Neural cell (in vitro differentiated cells): ENCODE results near the gene ZNF622. TPM values are rescaled to one million over a fixed set of nuclear protein-coding genes. Genes with fewer than 3 reads are reported as not detected.

Experiments used
- H2AFZ ChIP-seq: fragments of 200-600, 300-800 bp; sonication (generic), shearing (Covaris generic); 2 replicates; pipeline ENCODE4 v1.6.0; 2014; ENCODE audit warnings: low read depth, mild to moderate bottlenecking, antibody characterized with exemption, low read length, moderate library complexity
- H3F3A ChIP-seq: fragments of 200-600 bp; shearing (Covaris generic); 2 replicates; pipeline ENCODE4 v1.6.1; 2016; ENCODE audit warnings: mild to moderate bottlenecking, moderate library complexity, mixed read lengths, antibody characterized with exemption, low read length; ENCODE audit not compliant: insufficient read depth, poor library complexity, severe bottlenecking
- H3K27ac ChIP-seq: fragments of 200-600, 300-800 bp; sonication (generic), shearing (Covaris generic); 2 replicates; pipeline ENCODE4 v1.5.1; 2014; ENCODE audit warnings: mild to moderate bottlenecking, low read length, moderate library complexity
- H3K27me3 ChIP-seq: fragments of 300-800, 200-600 bp; sonication (generic), shearing (Covaris generic); 2 replicates; pipeline ENCODE4 v1.6.0; 2014; ENCODE audit warnings: mild to moderate bottlenecking, low read depth, low read length, moderate library complexity; ENCODE audit not compliant: insufficient read depth
- H3K36me3 ChIP-seq: fragments of 300-800, 200-600 bp; sonication (generic), shearing (Covaris generic); 2 replicates; pipeline ENCODE4 v1.5.1; 2014; ENCODE audit warnings: mild to moderate bottlenecking, antibody characterized with exemption, low read length, moderate library complexity; ENCODE audit not compliant: insufficient read depth
- H3K4me2 ChIP-seq: fragments of 300-800, 200-600 bp; sonication (generic), shearing (Covaris generic); 2 replicates; pipeline ENCODE4 v1.6.0; 2014; ENCODE audit warnings: mild to moderate bottlenecking, low read length
- H3K4me3 ChIP-seq: fragments of 300-800, 200-600 bp; sonication (generic), shearing (Covaris generic); 2 replicates; pipeline ENCODE4 v1.5.1; 2014; ENCODE audit warnings: mild to moderate bottlenecking, low read length, moderate library complexity
- H3K79me2 ChIP-seq: fragments of 200-600 bp; shearing (Covaris generic); replicated peaks from 2 replicates; pipeline ENCODE4 v1.6.0; 2014; ENCODE audit warnings: mild to moderate bottlenecking, low read length, moderate library complexity; ENCODE audit not compliant: insufficient read depth
- H3K9ac ChIP-seq: fragments of 300-800, 200-600 bp; sonication (generic), shearing (Covaris generic); 2 replicates; pipeline ENCODE4 v1.6.1; 2016; ENCODE audit warnings: mild to moderate bottlenecking, low read length, mixed read lengths
- H3K9me2 ChIP-seq: fragments of 200-600 bp; shearing (Covaris generic); 2 replicates; pipeline ENCODE4 v1.6.1; 2016; ENCODE audit warnings: mild to moderate bottlenecking, low read length, mixed read lengths; ENCODE audit not compliant: insufficient read depth
- H3K9me3 ChIP-seq: fragments of 200-600, 300-800 bp; sonication (generic), shearing (Covaris generic); 2 replicates; pipeline ENCODE4 v1.6.1; 2016; ENCODE audit warnings: mild to moderate bottlenecking, mixed run types, low read length, moderate library complexity, mixed read lengths
- H4K20me1 ChIP-seq: fragments of 200-600 bp; shearing (Covaris generic); 2 replicates; pipeline ENCODE4 v1.6.1; 2016; ENCODE audit warnings: mild to moderate bottlenecking, mixed run types; ENCODE audit not compliant: insufficient read depth
- EZH2 ChIP-seq: fragments of 200-600, 300-800 bp; shearing (Covaris generic), sonication (generic); IDR thresholded peaks from 2 replicates; pipeline ENCODE4 v1.6.1; 2014; ENCODE audit warnings: antibody characterized with exemption, low read length, borderline replicate concordance, mild to moderate bottlenecking; ENCODE audit not compliant: insufficient read depth, poor library complexity, severe bottlenecking
- MXI1 ChIP-seq: fragments of 450-650 bp; conservative IDR thresholded peaks from 2 replicates; pipeline ENCODE4 v1.6.1; 2014; ENCODE audit warnings: antibody characterized with exemption, mild to moderate bottlenecking; ENCODE audit not compliant: poor library complexity, severe bottlenecking
- POLR2AphosphoS5 ChIP-seq: IDR thresholded peaks from 2 replicates; pipeline ENCODE4 v1.6.1; 2012
- RAD21 ChIP-seq: fragments of 450-650 bp; conservative IDR thresholded peaks from 2 replicates; pipeline ENCODE4 v1.6.1; 2014; ENCODE audit warnings: antibody characterized with exemption, mild to moderate bottlenecking, moderate library complexity
- SMC3 ChIP-seq: fragments of 450-650 bp; conservative IDR thresholded peaks from 2 replicates; pipeline ENCODE4 v1.6.1; 2014; ENCODE audit warnings: antibody characterized with exemption, mild to moderate bottlenecking, moderate library complexity; ENCODE audit not compliant: poor library complexity
- TAF1 ChIP-seq: IDR thresholded peaks from 2 replicates; pipeline ENCODE4 v1.6.1; 2012; ENCODE audit warnings: low read depth
- polyA plus RNA-seq: library from polyadenylated mRNA; depleted of rRNA; stranded (reverse); fragments of >200 nt; gene quantifications from 2 replicates; pipeline ENCODE4 v1.2.3, GENCODE V29; 2014
- TF ChIP-seq, protein P1 (sequence below): IDR thresholded peaks from 2 replicates; pipeline ENCODE4 v1.6.1; 2012; ENCODE audit warnings: borderline replicate concordance
- TF ChIP-seq, protein P2 (sequence below): fragments of 450-650 bp; IDR thresholded peaks from 2 replicates; pipeline ENCODE4 v1.5.1; 2014; ENCODE audit warnings: antibody characterized with exemption, mild to moderate bottlenecking, moderate library complexity; ENCODE audit not compliant: poor library complexity, severe bottlenecking

Gene ZNF622
- polyA plus RNA-seq, 1 donor from 2014 or later: 45.9 TPM

DNA sequence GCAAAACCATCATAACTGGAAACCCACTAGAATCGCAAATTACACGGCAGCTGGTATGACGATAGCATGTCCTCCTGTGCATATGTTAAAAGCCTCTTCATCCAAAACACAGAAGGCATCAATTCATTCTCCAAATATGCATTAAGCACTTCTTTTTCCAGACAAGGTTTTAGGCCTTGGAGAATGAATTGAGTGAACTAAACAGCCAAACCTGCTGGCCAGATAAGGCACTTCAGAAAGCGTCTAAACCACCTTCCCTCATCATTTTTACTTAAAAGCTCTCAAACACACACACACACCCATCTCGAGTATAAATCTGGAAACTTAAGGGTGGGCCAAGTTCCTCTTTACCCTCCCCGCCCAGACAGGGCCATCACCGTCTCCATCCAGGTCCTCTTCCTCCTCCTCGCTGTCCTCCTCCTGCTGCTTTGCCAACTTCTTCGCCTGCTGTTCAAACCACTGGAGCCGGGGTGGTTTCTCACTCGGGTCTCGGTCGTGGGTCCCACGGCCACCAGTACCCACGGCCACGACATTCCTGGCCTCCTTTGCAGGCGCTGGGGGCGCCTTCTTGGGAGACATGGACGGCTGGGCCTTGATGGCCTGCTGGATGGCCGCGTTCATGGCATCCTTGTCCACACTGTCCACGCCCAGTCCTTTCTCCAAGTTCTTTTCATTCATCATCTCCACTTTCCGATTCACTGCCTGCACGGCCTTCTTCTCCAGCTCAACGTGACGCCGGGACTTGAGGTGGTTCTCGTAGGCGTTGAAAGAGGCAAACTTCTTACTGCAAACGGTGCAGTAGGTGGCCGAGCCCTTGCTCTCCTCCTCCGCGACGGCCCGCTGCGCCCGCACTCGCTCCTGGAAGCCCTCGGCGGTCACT, 696 bp downstream of the ZNF622 start:
- Histone ChIP-seq H3K27me3 (no peaks in the 10 kb centered on the region), H3K4me2 (peak overlapping the region; percentile 64), H3K36me3 (peaks cover 6% of the 10 kb centered on the region), H3F3A (no peaks in the 10 kb centered on the region), H3K9me3 (no peaks in the 10 kb centered on the region), H4K20me1 (no peaks in the 10 kb centered on the region), H3K4me3 (peak overlapping the region; percentile 85), H3K9me2 (no peaks in the 10 kb centered on the region), H3K79me2 (peaks cover 41% of the 10 kb centered on the region), H3K9ac (peak overlapping the region; percentile 95), H3K27ac (peak overlapping the region; percentile 93), H2AFZ (peak overlapping the region; percentile 84)
- TF ChIP-seq, protein P1, sequence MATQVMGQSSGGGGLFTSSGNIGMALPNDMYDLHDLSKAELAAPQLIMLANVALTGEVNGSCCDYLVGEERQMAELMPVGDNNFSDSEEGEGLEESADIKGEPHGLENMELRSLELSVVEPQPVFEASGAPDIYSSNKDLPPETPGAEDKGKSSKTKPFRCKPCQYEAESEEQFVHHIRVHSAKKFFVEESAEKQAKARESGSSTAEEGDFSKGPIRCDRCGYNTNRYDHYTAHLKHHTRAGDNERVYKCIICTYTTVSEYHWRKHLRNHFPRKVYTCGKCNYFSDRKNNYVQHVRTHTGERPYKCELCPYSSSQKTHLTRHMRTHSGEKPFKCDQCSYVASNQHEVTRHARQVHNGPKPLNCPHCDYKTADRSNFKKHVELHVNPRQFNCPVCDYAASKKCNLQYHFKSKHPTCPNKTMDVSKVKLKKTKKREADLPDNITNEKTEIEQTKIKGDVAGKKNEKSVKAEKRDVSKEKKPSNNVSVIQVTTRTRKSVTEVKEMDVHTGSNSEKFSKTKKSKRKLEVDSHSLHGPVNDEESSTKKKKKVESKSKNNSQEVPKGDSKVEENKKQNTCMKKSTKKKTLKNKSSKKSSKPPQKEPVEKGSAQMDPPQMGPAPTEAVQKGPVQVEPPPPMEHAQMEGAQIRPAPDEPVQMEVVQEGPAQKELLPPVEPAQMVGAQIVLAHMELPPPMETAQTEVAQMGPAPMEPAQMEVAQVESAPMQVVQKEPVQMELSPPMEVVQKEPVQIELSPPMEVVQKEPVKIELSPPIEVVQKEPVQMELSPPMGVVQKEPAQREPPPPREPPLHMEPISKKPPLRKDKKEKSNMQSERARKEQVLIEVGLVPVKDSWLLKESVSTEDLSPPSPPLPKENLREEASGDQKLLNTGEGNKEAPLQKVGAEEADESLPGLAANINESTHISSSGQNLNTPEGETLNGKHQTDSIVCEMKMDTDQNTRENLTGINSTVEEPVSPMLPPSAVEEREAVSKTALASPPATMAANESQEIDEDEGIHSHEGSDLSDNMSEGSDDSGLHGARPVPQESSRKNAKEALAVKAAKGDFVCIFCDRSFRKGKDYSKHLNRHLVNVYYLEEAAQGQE: no peak
- no peak for TF ChIP-seq RAD21
- no peak for TF ChIP-seq MXI1
- TF ChIP-seq SMC3: no peak
- TF ChIP-seq, protein P2, sequence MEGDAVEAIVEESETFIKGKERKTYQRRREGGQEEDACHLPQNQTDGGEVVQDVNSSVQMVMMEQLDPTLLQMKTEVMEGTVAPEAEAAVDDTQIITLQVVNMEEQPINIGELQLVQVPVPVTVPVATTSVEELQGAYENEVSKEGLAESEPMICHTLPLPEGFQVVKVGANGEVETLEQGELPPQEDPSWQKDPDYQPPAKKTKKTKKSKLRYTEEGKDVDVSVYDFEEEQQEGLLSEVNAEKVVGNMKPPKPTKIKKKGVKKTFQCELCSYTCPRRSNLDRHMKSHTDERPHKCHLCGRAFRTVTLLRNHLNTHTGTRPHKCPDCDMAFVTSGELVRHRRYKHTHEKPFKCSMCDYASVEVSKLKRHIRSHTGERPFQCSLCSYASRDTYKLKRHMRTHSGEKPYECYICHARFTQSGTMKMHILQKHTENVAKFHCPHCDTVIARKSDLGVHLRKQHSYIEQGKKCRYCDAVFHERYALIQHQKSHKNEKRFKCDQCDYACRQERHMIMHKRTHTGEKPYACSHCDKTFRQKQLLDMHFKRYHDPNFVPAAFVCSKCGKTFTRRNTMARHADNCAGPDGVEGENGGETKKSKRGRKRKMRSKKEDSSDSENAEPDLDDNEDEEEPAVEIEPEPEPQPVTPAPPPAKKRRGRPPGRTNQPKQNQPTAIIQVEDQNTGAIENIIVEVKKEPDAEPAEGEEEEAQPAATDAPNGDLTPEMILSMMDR: no peak

DNA sequence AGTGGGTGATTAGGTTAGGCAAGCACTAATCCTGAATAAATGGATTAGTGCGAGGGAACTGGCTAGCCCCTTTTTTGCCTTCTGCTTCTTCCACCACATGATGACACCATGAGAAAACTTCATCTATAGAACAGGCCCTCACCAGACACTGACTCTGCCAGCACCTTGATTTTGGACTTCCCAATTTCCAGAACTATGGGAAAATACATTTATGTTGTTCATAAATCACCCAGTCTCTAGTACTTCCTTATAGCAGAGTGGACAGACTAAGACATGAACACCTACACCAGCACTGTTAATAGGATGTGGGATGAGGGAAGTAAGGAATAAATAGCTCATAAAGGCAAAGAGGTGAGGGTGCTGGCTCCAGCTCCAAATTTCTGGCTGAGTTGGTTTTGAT, 1.4 kb downstream of the ZNF622 start:
- Histone ChIP-seq H3K79me2 (peaks cover 37% of the 10 kb centered on the region), H3K27me3 (no peaks in the 10 kb centered on the region), H3K4me3 (peak overlapping the region; percentile 85), H3K27ac (no peak overlapping the region), H3K4me2 (peak overlapping the region; percentile 64), H3K9me2 (no peaks in the 10 kb centered on the region), H3F3A (no peaks in the 10 kb centered on the region), H4K20me1 (no peaks in the 10 kb centered on the region), H3K36me3 (peaks cover 6% of the 10 kb centered on the region), H3K9me3 (no peaks in the 10 kb centered on the region), H2AFZ (no peak overlapping the region), H3K9ac (peak overlapping the region; percentile 95)
- TF ChIP-seq EZH2 (no peak), MXI1 (no peak)

DNA sequence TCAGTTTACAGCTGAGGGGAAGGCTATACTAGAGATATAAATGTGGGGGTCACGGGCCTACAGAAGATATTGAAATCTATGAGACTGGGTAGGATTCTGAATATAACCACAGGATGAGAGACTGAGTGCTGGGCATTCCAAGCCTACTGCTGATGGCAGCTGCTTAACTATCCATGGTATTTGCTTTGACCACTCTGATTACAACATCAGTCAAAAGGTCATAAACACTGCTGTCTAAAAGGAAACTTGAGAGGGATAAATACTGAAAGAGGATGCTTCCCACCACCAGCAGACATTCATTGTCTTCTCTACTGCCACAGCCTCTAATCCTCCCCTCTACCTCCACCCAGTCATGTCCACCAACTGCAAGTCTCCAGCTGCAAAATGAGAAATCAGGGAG, 3.8 kb downstream of the ZNF622 start:
- Histone ChIP-seq H3K9ac (no peak overlapping the region), H3K9me3 (no peaks in the 10 kb centered on the region), H3K79me2 (peaks cover 33% of the 10 kb centered on the region), H3K27me3 (no peaks in the 10 kb centered on the region), H3K27ac (no peak overlapping the region), H4K20me1 (no peaks in the 10 kb centered on the region), H3K4me2 (no peak overlapping the region), H2AFZ (no peak overlapping the region), H3F3A (no peaks in the 10 kb centered on the region), H3K9me2 (no peaks in the 10 kb centered on the region), H3K36me3 (peaks cover 10% of the 10 kb centered on the region), H3K4me3 (peak overlapping the region; percentile 85)
- TF ChIP-seq TAF1 (no peak), POLR2AphosphoS5 (no peak)
